Measurements from ENCODE around the gene SCAP. TPM values are rescaled to one million over a fixed set of nuclear protein-coding genes. Genes with fewer than 3 reads are reported as not detected.
A peak's percentile ranks its signal among the peaks of the same experiment; 100 is the strongest.
"Not testable (repeated sequence)": the region's sequence is repeated elsewhere in the genome, so short reads cannot be mapped to it uniquely, and the experiment has no call there.

SCAP gene
- total RNA-seq, 1 donor from 2014 or later, result 70.4 TPM

DNA sequence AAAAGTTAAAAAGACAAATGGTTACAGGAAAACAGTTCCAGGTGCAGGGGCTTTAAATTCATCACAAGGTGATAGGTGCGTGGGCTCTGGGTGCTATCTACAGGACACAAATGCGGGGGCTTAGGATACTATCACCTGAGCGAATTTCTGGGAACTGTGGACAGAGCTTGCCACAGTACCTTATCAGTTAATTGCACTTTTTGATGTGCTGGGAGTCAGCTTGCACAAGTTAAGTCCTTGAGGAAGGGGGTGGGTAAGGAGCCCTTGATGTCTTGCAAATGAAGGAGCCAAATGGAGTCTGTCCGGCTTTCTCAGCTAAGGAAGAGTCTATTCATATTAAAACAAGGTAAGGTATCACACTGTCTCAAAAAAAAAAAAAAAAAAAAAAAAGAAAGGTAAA, 6.0 kb upstream of the SCAP start:
- DNase-seq (ENCODE audit: low read depth in 2 of 2), result not testable (repeated sequence)

- not testable (repeated sequence) for DNase-seq (ENCODE audit: low read depth in 2 of 2)
Observed at GRCh38 chr3:47480267-47480666, 4.5 kb upstream of the SCAP start.

DNA sequence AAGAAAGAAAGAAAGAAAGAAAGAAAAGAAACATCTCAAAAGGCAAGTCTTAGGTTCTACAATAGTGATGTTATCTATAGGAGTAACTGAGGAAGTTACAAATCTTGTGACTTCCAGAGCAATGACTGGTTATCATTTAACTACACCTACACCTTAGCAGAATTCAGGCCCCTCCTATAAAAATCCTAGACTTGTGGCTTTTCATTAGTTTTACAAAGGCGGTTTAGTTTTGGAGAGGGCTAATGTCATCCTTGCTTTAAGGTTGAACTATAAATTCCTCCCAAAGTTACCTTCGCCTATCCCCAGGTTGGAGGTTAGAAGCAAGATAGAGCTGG, 4.1 kb upstream of the SCAP start:
- no peak for DNase-seq (ENCODE audit: low read depth in 2 of 2)

DNA sequence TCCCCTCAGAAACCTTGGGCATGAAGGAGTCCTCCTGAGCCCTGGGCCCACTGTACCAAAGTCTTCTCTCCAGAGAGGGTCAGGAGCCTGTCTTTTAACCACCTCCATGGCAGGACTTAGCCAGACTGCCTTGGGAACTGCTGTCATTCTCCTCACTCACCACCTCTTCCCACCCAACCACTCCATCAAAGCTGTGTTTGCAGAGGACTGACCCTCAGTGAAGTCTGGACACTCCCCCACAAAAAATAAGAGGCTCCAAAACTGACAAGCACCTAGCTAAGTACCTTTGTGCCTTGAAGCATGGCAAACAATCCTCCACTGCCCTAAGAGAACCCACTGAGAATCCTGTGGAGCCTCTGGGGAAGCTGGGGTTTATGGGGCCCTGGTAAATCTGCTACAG, 2.3 kb upstream of the SCAP start:
- DNase-seq (ENCODE audit: low read depth in 2 of 2), result no peak

- no peak for DNase-seq (ENCODE audit: low read depth in 2 of 2)
Observed at GRCh38 chr3:47476644-47477199, 981 bp upstream of the SCAP start.

DNA sequence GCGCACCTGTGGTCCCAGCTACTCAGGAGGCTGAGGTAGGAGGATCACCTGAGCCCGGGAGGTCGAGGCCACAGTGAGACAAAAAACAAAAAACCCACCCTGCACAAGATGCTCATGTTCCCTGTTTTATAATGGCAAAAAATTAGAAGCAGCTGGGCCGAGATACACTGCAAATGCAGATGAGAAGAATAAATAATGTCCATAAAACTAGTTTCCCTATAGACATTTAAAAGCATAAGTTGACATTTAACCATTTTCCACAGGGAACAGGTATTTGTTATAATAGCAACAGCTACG, 537 bp upstream of the SCAP start:
- DNase-seq (ENCODE audit: low read depth in 2 of 2), result no peak

DNA sequence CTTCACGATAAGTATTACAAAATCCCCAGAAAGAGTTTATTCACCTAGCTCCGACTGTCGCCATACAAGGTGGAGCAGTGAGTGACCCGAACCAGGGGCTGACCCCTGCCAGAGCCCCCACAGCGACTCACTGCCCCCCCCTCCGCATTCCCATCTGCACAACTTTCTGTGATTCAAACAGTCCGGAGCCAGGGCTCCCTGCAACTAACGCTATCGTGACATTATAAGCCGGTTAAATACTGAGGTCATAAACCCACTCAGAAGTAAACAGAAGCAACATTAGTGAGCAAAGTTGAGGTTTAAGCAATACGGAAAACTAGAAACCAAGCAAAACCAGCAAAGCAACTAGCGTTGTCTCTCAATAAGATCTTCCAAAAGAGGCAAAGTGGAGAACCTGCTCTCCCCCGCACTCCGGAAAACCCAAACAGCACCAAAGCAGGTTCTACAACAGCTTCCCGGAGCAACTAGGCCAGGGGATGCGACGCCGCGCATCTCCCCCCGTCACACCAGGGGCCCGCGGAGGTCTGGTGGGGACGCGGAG, 642 bp downstream of the SCAP start:
- peak; percentile 28 to 35 for DNase-seq (ENCODE audit: low read depth in 2 of 2)

DNA sequence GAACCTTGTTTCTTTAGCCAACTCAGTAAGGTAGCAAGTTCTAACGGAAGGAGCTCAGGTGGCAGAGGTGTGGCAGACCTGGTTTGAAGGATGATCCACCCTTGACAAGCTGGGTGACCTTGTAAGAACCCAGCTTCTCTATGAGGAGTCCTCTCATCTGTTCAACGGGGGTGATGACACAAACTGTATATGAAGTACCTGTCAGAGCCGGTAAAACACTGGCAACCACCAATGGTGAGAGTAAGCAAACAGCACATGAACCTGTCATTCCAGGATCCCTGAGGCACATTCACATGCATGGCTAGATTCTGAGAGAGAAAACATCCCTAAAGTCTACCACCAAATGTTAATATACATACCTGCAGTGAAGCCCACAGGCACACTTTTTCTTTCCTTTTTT, 2.4 kb downstream of the SCAP start:
- DNase-seq (ENCODE audit: low read depth in 2 of 2), result no peak

- no peak for DNase-seq (ENCODE audit: low read depth in 2 of 2)
Observed at GRCh38 chr3:47469616-47470015, 6.1 kb downstream of the SCAP start.

- DNase-seq (ENCODE audit: low read depth in 2 of 2), result not testable (repeated sequence)
Observed at GRCh38 chr3:47468315-47468714, 7.4 kb downstream of the SCAP start.

- peak in 1 of 2 donors; percentile 24 for DNase-seq (ENCODE audit: low read depth in 2 of 2)
Observed at GRCh38 chr3:47464588-47464987, 11.2 kb downstream of the SCAP start.

- not testable (repeated sequence) for DNase-seq (ENCODE audit: low read depth in 2 of 2)
Observed at GRCh38 chr3:47459534-47460085, 16.1 kb downstream of the SCAP start.

DNA sequence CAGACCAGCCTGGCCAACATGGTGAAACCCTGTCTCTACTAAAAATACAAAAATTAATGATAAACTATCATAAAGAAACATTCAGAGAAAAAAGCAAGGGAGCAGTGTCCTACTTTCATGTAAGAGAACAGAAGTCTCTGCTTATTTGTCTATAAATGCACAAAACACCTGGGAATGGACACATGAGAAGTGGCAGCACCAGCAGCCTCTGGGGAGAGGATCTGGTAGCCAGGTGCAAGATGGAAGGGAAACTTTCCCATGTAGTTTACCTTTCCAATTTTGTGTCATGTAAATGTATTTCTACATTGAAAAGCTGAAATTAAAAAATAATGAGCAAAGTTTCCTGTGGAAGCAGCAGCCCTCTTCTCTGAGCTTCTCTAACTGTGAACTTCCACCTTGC, 18.8 kb downstream of the SCAP start:
- DNase-seq (ENCODE audit: low read depth in 2 of 2), result no peak

GRCh38 chr3:47455806-47456452, 19.8 kb downstream of the SCAP start:
- DNase-seq (ENCODE audit: low read depth in 2 of 2), result no peak

- no peak for DNase-seq (ENCODE audit: low read depth in 2 of 2)
Observed at GRCh38 chr3:47452453-47453215, 23.1 kb downstream of the SCAP start.

DNA sequence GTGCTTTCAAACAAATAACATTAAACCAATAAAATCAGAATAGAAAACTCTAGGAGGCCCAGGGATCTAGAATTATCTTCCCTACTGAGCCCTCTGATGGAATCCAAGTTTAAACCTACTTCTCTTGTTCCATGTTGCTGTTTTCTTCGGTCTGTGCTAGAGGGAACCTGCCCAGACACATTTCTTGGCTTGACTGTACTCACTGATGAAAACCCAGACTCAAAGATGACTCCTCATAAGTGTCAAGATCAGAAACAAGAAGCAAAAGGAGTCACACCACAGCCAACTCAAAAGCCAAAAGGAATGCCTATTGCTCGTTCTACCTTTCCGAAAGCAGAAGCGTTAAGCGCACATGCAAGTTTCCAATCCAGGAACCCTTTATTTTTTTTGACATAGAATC, 31.6 kb downstream of the SCAP start:
- DNase-seq (ENCODE audit: low read depth in 2 of 2), result no peak

- no peak for DNase-seq (ENCODE audit: low read depth in 2 of 2)
Observed at GRCh38 chr3:47443611-47443995, 32.1 kb downstream of the SCAP start.

GRCh38 chr3:47441796-47442551, 33.8 kb downstream of the SCAP start:
- DNase-seq (ENCODE audit: low read depth in 2 of 2), result no peak

- DNase-seq (ENCODE audit: low read depth in 2 of 2), result peak; percentile 30 to 48
Observed at GRCh38 chr3:47440131-47440530, 35.6 kb downstream of the SCAP start.

DNA sequence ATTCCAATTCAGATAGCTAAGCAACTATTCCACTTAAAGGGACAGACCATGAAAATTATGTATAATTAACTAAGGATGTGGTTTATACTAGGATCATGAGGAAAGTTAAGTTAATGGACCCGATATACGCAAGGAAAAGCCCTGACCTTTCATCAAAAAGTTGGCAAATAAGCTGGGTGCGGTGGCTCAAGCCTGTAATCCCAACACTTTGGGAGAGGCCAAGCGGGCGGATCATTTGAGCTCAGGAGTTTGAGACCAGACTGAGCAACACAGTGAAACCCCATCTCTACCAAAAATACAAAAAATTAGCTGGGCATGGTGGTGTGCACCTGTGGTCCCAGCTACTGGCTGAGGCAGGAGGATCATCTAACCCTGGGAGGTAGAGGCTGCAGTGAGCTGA, 39.6 kb downstream of the SCAP start:
- no peak for DNase-seq (ENCODE audit: low read depth in 2 of 2)

GRCh38 chr3:47434849-47435248, 40.9 kb downstream of the SCAP start:
- no peak for DNase-seq (ENCODE audit: low read depth in 2 of 2)

GRCh38 chr3:47433796-47434195, 41.9 kb downstream of the SCAP start:
- no peak for DNase-seq (ENCODE audit: low read depth in 2 of 2)

Measured in lung microvascular endothelial cell (primary cell).